NCI-H2196 treated with DMSO at 0.1 percent for 48 hours (cell line): ENCODE data around the gene TPRG1L.

Source experiments
- DNase-seq: peaks from one replicate; lab custom pipeline; 2025; ENCODE audit not compliant: unreplicated experiment; lab: John Stamatoyannopoulos, UW

TPRG1L gene

DNA sequence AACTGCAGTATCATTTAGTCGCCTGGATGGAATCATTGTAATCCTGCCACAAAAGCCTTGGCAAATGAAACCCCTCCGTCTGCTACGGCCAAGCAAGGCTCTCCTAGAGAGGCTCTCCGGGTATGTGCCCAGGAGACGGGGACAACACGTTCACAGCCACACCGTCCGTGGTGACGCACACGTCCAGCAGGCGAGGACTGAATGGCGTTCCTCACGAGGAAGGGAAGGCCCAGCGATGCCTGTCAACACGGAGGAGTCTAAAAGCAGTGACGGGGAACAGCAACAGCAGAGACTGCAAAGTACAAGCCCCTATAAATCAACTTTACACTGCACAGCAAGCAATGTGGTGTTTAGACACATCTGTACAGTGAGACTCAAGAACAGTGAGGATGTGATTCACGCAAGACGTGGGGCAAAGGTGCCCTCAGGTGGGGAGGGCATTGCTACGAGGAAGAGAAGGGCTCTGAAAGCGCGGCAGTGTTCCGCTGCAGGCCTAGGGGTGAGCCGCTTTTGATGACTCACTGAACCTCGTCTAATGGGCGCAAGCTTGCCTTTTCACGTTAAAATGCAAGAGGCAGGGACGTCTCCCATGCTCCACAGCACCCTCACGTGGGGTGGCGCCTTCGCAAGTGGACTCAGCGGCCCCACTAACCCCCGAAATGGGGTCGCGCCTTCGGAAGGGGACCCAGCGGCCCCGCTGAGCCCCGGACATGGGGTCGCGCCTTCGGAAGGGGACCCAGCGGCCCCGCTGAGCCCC, 18.3 kb downstream of the TPRG1L start:
- no peak for DNase-seq

DNA sequence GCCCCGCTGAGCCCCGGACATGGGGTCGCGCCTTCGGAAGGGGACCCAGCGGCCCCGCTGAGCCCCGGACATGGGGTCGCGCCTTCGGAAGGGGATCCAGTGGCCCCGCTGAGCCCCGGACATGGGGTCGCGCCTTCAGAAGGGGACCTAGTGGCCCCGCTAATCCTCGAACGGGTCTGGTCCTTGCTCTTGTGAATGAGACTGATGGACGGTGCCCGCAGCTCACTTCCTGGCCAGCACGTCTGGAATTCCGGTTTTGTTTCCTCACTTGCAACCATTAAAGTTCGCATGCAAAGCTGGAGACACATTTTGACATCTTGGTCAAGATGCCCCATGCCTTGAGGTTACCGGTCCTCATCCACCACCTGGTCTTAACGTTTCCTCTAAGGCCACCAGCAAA, 19.5 kb downstream of the TPRG1L start:
- no peak for DNase-seq

DNA sequence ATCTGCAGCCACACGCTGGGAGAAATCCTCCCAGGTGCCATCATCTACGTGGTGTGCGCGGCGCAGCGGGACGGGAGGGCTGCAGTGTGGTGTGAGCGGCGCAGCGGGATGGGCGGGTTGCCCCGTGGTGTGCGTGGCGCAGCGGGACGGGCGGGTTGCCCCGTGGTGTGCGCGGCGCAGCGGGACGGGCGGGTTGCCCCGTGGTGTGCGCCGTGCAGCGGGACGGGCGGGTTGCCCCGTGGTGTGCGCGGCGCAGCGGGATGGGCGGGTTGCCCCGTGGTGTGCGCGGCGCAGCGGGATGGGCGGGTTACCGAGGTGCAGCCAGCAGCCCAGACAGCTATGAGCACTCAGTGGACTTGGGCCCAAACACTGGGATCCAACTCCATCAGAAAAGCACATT, 20.4 kb downstream of the TPRG1L start:
- DNase-seq = no peak

DNA sequence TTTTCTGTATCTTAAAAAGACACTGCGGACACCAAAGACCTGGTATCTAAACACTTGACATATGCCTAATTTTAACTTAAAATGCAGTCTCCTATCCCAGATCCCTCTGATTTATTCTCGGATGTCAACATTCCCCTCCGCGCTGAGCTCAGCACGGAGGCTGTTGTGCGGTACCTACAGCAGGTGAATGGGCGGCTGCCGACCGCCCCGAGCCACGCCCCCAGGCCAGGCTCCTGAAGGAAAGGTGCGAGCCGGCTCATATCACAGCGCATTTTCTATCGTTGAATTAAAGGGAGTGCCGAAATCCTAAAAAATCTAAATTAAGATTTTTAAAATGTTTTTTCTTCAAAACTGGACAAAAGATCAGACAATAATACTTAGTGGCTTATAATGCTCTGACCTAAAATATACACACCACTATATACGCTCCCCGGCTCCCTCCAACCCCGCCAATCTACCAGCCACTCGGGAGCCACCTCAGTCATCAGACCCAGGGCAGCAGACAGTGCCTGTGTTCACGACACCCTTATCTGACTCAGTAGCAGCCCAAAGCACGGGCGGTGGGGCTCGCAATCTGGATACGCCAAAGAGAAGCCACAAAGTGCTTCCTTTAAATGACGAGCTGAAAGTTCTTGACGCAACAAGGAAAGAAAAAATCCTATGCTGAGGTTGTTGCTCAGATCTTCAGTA, 21.0 kb downstream of the TPRG1L start:
- no peak for DNase-seq

DNA sequence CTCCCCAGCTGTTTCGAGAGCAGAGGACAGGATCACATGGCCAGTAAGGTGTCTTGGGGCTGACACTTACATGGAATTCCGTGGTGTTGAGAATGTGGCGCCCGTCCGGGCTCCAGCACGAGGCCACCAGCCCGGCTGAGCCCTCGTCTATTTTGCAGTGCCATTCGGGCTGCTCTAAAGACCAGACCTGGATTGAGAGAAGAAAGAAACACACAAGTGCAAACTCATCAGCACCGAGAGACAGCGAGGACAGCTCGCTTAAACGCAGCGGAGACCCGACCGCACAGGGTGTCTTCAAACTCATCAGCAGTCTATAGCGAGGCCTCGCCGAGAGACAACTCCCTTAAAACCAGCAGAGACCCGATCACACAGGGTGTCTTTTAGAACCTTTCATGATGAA, 21.8 kb downstream of the TPRG1L start:
- no peak for DNase-seq

DNA sequence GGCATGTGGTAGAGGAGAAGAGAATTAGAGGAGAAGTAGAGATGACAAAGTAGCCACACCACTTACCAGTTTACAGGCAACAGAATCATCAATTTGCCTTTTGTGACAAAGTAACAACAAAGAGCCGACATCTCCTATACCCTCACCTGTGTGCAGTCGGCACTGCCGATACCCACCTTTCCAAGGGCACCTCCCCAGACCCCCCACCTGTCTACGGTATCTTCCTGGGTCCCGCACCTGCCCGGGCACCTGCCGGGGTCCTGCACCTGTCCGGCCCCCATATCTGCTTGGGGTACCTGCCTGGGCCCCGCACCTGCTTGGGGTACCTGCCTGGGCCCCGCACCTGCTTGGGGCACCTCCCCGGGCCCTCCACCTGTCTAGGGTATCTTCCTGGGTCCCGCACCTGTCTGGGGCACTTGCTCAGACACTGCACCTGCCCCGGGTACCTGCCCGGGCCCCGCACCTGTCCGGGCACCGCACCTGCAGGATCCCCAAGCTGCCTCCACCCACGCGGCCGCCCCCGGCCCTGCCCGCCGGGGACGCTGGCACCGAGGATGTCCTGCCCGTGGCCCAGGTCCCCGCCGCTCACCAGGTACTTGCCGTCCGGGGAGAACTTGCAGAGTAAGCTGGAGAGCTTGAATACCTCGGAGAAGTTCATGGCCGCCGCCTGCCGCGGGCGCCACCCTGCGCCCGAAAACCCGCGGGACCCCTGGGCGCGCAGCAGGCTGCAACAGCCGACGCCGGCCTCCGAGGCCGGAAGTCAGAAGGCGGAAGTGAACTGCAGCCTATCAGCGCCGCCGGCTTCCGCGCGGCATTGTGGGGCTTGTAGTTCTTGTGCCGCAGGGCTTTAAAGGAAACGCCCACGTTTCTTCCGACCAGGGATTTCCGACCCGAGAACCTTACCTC, 24.8 kb downstream of the TPRG1L start, which contains the start of gene WRAP73:
WRAP73 (minus strand) TSS at position 762 of the 906 bp plus-strand sequence; CDS start at position 658, 104 bp downstream.
- DNase-seq = peak; percentile 83

DNA sequence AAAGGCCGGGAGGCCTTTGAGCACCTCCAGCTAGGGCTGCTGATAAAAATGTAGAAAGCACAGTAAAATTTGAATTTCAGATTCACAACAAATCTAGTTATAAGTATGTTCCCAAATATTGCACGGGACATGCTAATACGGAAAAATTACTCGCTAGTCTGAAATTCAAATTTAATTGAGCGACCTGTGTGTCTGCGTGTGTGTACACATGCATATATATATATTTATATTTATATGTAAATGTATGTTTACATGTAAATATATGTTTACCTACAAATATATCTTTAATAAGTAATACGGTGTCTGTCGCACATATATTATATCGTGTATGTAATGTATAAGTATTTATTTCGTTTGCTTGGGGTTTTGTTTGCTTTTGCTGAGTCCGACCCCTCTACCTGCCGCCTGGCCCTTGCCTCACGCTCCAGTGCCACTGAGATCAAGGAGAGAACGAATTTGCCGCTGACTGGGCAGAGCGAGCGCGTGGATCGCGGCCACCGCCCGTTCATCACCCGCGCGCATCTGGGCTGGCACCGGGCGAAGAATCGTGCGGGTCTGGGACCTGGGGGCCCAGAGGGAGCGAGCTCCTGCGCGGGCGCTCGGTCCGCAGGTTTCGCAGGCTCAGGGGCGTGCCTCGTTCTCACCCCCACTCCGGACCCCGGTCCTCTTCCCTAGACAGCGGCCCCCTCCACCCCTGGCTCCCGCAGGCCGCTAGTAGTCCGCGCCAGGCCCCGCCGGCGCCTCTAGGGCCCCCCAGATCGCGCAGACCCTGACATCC, 25.6 kb downstream of the TPRG1L start:
- no peak for DNase-seq

DNA sequence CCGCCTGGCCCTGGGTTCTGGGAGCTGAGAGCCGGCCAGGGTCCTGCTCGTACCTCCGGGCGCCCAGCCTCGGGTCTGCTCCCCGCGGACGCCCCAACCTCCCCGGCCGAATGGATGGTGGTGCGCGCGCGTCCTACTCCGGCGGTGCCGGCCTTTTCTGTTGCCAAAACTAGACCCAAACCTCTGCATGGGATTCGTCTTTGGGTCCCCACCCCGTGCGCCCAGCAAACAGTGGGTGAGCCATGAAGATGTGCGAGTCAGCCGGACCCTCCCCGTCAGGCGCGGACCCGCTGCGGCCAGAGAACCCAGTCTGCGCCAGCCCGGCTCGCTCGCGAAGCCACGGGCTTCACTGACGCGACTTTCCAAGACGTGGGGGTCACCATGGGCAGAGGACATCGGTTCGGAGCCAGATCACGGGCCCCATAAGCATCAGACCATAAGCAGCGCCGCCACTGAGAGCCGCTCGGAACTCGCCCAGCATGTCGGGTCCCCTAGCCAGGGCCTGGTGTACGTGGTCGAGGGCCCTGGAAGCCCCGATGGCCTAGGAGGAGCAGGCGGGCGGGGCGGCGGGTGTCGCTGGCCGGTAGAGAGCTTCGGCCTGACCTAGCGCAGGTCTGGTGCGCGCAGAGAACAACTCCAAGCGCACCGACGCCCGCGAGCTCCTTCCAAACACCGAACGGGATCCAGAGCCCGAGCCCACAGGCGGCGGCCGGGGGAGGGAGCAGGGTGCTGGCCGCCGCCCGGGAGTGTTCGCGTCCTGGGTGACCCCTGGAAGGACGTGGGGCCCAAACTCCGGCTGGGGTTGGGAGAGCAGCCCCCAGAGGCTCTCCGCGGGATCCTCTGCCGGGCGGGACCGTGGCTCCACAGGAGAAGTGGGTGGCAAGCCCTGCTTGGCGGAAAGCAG, 26.5 kb downstream of the TPRG1L start:
- no peak for DNase-seq

DNA sequence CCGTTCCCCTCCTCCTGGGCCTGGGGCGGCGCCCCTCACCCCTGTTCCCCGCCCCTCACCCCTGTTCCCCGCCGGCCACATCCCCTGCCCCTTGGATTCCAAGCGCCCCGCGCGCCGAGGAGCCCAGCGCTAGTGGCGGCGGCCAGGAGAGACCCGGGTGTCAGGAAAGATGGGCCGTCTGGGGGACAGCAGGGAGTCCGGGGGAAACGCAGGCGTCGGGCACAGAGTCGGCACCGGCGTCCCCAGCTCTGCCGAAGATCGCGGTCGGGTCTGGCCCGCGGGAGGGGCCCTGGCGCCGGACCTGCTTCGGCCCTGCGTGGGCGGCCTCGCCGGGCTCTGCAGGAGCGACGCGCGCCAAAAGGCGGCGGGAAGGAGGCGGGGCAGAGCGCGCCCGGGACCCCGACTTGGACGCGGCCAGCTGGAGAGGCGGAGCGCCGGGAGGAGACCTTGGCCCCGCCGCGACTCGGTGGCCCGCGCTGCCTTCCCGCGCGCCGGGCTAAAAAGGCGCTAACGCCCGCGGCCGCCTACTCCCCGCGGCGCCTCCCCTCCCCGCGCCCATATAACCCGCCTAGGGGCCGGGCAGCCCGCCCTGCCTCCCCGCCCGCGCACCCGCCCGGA, 27.2 kb downstream of the TPRG1L start, which contains the start of gene TP73:
TP73 (plus strand) TSS at position 587 of the 618 bp plus-strand sequence. CDS start 29,850 bp downstream, outside the sequence.
- DNase-seq = peak; percentile 32

DNA sequence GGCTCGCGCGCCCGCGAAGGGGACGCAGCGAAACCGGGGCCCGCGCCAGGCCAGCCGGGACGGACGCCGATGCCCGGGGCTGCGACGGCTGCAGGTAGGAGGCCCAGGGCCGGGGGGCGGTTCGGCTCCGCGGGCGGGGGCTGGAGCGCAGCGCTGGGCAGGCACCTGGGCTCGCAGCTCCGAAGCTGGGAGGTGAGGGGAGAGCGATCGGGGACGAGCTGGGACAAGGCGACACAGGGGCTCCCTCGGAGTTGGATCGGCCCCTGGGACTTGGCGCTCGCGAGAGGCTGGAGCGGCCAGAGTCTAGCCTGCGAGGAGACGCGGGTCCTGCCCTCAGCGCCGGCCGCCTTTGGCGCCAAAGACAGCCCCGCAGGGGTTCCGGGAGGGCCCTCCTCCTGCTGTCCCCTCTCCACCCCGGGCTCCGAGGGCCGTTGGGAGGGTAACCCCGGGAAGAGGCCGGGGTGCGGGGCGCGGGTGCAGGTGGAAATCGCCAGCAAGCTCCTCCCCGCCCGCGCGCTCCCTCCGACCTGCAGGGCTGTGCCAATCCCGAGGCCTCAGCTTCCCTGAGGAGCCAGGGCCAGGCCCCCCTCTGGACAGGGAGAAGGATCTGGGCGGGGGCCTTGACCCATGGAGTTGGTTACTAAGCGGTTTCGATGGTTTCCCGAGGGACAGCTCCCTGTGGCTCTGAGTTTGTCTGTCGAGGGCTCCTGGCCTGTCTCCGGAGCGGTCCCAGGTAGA, 27.9 kb downstream of the TPRG1L start:
- peak; percentile 11 for DNase-seq

DNA sequence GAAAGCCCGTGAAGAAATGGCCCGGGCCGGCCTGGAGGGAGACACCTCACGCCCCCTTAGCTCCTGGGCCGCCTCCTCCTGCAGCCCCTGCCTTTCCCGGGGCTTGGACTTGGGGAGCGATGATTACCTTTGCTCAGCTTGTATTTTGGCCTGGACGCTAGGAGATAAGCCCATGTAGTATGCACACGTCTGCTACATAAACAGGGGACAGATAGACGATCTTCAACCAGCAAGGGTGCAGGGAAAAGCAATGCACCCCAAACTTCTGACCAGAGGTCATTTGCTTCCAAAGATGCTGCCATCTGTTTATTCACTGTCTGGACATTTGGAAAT, 28.4 kb downstream of the TPRG1L start:
- no peak for DNase-seq

DNA sequence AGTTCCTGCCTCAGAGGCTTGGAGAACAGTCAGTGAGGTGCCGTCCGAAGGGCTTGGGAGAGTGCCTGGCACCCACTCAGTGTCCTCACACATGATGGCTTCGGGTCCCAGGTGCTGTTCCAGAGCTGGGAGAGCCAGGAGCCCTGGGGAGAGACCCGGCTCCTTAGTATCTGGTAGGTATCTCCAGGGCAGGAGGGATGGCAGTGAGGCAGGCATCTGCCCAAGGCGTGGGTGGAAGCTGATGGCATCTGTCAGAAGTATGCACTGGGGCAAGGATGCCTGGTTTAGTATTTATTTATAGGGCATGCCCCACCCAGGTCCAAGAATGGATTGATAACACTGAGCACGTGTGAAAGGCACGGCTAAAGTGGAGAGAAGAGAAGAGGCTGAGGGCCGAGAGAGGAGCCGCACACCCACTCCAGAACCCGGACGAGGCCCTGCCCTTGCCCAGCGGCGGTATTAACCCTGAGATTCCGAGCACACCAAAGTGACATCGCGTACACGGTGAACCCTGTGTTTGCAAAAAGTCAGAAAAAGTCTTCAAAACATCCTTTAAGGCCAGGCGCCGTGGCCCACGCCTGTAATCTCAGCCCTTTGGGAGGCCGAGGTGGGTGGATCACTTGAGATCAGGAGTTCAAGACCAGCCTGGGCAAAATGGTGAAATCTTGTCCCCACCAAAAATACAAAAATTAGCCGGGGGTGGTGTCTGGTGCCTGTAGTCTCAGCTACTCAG, 29.9 kb downstream of the TPRG1L start:
- no peak for DNase-seq

DNA sequence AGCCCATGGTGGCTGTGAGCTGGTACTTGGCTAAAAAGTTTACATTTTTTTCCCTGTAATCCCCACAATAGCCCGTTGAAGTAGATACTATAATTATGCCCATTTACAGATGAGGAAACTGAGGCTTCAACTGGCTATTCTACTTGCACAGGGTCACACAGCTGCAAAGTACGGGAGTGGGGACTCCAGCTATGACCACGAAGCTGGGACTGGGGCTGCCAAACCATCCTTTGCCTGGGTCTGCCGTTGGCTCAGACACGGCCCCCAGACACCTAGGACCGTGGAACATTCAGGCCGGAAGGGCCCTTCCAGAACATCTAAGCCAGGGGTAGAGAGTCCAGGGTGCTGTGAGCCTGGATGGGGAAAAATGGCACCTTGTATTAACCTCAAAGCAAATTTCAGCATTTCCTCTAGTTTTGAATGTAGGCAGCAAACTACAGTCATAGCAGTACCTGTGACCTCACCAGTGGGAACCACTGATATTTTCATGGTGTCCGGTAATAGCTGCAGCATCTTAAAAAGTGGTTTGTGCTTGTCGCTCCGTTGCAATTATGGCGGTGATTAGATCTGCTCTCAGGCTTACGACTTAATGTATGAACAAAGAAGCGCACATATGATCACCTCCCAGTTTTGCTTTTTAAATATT, 31.8 kb downstream of the TPRG1L start:
- no peak for DNase-seq

DNA sequence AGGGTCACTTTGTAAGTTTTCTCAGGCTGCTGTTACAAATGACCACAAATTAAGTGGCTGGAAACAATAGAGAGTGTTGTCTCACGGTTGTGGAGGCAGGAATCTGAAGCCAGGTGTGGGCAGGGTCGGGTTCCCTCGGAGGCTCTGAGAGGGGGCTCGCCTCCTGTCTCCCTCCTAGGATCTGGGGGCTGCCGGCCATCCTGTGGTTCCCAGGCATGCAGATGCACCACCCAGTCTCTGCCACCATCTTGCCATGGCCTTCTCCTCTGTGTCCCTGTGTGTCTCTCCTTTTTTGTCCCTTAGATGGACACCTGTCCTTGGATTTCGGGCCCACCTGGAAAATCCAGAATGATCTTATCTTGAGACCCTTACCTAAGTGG, 32.3 kb downstream of the TPRG1L start:
- DNase-seq = no peak

DNA sequence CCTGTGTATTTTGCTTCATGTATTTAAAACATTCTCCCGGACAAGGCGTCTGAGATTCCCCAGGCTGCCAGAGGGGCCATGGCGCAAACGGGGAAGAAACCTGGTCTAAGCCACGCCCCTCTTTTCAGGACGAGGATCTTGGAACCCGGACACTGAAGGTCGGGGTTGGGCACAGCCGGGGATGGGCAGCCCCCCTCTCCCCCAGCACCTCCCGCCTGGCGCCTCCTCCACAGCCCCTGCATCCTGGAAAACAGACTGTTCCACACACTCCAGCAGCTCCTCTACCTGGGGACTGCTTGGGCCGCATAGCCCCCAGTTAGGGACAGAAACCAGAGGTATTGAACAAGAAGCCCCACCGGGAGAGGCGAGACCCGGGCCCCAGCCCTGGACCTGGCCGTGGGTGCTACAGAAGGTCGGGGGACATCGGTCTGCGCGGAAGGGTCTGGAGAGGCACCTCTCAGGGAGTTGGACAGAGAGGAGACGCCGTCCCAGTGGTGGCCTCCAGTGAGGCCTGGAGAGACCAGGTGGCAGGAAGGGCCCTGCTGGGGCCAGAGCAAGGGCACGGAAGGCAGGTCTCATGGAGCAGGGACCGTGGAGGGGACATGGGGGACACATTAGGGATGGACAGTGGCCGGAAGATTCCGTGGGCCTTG, 32.9 kb downstream of the TPRG1L start:
- DNase-seq = no peak

DNA sequence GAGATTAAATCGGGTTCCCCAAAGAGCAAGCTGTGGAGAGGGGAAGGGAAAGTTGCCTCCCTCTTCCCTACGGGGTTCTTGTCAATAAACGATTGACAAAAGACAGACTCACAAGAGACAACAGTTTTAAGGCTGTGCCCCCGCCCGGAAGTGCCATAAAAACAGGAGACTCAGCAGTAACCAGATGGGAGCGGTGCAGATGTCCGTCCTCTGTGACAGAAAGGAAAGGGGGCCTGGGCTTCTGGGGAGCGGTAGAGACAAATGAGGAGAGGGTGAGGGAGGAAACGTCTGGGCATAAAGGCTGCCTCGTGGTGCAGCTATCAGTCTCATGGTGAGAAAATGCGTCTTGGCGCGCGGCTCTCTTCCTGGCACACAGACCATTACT, 33.4 kb downstream of the TPRG1L start:
- no peak for DNase-seq

DNA sequence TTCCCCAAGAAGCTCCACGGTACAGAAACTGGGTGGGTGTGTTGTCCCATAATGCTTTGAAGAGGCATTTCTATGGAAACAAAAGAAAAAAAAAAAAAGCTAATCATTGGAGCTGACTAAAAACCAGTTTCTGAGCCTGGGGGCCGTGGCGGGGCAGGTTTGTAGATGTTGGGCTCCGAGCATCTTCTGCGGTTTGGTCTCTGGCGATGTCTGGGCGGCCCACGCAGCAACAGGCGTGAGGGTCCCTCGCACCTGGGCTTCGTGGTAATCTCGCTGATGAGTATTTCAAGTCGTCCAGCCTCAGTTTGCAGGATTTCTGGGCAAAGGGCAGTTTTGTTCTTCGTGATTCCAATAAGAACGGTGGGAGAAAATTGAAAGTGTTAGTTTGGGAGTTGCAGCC, 34.3 kb downstream of the TPRG1L start:
- no peak for DNase-seq
